Tibial artery (tissue), 4 donors: ENCODE measurements around the gene MBOAT2.

Experiments used
- DNase-seq, 2 donors: peaks; one replicate each; pipeline ENCODE4 v3.0.0-alpha.2; 2019
- H3K27ac ChIP-seq, 2 donors: fragments of 200-600 bp; sonication (generic) in 1 of 2; 1 replicate in 1 of 2; 2 replicates in 1 of 2; pipeline ENCODE4 v1.5.1; 2018 to 2019; ENCODE audit warnings: mild to moderate bottlenecking in 1 of 2
- H3K27me3 ChIP-seq, 2 donors: fragments of 200-600 bp; sonication (generic) in 1 of 2; one replicate each; pipeline versions ENCODE4 v1.5.1 to v1.6.0; 2016 to 2019
- H3K36me3 ChIP-seq, 3 donors: fragments of 200-600 bp; sonication (generic) in 2 of 3; one replicate each; pipeline ENCODE4 v1.5.1; 2016 to 2019; ENCODE audit warnings: mild to moderate bottlenecking in 2 of 3
- H3K4me1 ChIP-seq, 4 donors: fragments of 200-600 bp; sonication (generic) in 2 of 4; 1 replicate in 3 of 4; 2 replicates in 1 of 4; pipeline ENCODE4 v1.5.1; 2016 to 2019
- H3K4me3 ChIP-seq, 2 donors: fragments of 200-600 bp; sonication (generic) in 1 of 2; 1 replicate in 1 of 2; 2 replicates in 1 of 2; pipeline ENCODE4 v1.5.1; 2018 to 2019; ENCODE audit warnings: mild to moderate bottlenecking in 2 of 2
- H3K9me3 ChIP-seq, 3 donors: fragments of 200-600 bp; sonication (generic) in 1 of 3; one replicate each; pipeline ENCODE4 v1.5.1; 2016 to 2019
- CTCF ChIP-seq, 2 experiments: fragments of 200-600 bp in 1 of 2; fragments of 450-650 bp in 1 of 2; IDR thresholded peaks; one replicate each; pipeline ENCODE4 v1.5.1; 2017 to 2019; ENCODE audit warnings: antibody characterized with exemption in 2 of 2, mild to moderate bottlenecking in 1 of 2, moderate library complexity in 1 of 2
- intact Hi-C: fragments of 100-400 bp; cut with DNase I; formaldehyde crosslinking; loops from one replicate; pipeline ENCODE4 v1.15.0; 2023; ENCODE audit warnings: low total_unique reads

The MBOAT2 gene

GRCh38 chr2:8877894-8878293 is 125.6 kb downstream of the MBOAT2 start:
- no peak for TF ChIP-seq CTCF (IDR thresholded peaks at IDR 0.05)

DNA sequence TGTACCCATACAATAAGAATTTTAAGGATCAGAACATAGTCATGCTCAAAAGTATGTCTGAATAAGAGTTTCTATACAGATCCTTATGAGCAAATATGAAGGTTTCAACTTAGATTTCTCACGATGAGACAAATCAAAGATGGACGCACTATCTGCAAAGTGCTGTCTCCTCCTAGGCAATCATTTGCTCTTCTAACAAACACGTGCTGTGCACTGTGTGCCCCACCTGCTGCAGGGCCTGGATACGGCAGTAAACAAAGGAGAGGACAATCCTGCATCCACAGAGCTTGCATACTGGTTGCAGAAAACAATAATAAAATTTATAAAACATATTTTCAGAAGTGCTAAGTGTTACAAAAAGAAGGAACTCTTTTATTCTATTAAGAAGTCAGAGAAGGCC is 126.2 kb downstream of the MBOAT2 start:
- Histone ChIP-seq H3K36me3 (peaks cover 7 to 45% (median 8%) of the 10 kb centered on the region in 3 donors), H3K27ac (no peak overlapping the region), H3K4me3 (no peak overlapping the region), H3K9me3 (no peaks in the 10 kb centered on the region), H3K27me3 (no peaks in the 10 kb centered on the region), H3K4me1 (no peaks in the 10 kb centered on the region)
- DNase-seq: no peak
- no peak for TF ChIP-seq CTCF (IDR thresholded peaks at IDR 0.05)
- intact Hi-C loops: loop anchor here (5.0 kb wide), 1 partner anchor 260 kb away; no protein-coding TSS in a partner anchor

More at GRCh38 chr2:8877894-8878293, 125.6 kb downstream of the MBOAT2 start:
- H3K27ac ChIP-seq: no peak overlapping the region
- H3K4me3 ChIP-seq: no peak overlapping the region
- H3K36me3 ChIP-seq: peaks cover 7 to 45% (median 8%) of the 10 kb centered on the region in 3 donors
- intact Hi-C loops: loop anchor here (5.0 kb wide), 1 partner anchor 259 kb away; no protein-coding TSS in a partner anchor
- H3K9me3 ChIP-seq: no peaks in the 10 kb centered on the region
- H3K4me1 ChIP-seq: no peaks in the 10 kb centered on the region
- no peak for DNase-seq
- no peaks in the 10 kb centered on the region for H3K27me3 ChIP-seq

GRCh38 chr2:8876628-8877027 is 126.9 kb downstream of the MBOAT2 start:
- DNase-seq: no peak
- Histone ChIP-seq H3K4me1 (no peaks in the 10 kb centered on the region), H3K36me3 (peaks cover 7 to 45% (median 8%) of the 10 kb centered on the region in 3 donors), H3K27ac (no peak overlapping the region), H3K4me3 (no peak overlapping the region), H3K27me3 (no peaks in the 10 kb centered on the region), H3K9me3 (no peaks in the 10 kb centered on the region)
- intact Hi-C loops: loop anchor here (5.0 kb wide), 1 partner anchor 261 kb away; no protein-coding TSS in a partner anchor
- no peak for TF ChIP-seq CTCF (IDR thresholded peaks at IDR 0.05)

DNA sequence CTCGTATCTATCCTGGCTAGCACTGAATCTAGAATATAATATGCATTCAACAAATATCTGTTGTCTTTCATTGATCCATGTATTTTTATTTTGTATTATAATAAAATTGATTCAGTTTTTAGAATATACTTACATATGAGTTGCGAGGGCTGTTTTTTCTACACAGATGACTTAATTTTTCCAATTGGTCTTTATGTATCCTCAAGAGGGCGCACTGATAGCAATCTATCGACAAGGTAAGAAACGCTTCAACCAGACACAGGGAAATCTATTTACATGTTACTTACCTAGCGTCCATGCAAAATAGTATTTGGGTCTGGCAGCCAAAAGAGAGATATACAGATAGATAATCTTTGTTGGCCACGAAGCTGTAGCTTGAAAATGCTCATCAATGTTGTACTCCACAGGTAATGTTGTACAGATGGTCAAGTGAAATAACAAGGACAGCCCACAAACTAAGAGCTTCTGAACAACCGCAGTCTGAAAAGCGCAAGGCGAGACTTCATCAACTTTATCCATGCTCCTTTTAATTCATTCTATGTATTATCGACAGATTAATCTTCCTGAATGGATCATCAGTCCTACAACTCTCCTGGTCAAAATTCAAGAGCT is 130.6 kb downstream of the MBOAT2 start:
- no peak overlapping the region for H3K4me3 ChIP-seq
- DNase-seq: no peak
- TF ChIP-seq CTCF (IDR thresholded peaks at IDR 0.05): peak; percentile 40 to 43
- no peaks in the 10 kb centered on the region for H3K9me3 ChIP-seq
- peaks cover 7 to 26% (median 8%) of the 10 kb centered on the region in 3 donors for H3K36me3 ChIP-seq
- no peak overlapping the region for H3K27ac ChIP-seq
- intact Hi-C loops: no loop called here
- no peaks in the 10 kb centered on the region for H3K4me1 ChIP-seq
- H3K27me3 ChIP-seq: no peaks in the 10 kb centered on the region

- no peaks in the 10 kb centered on the region for H3K27me3 ChIP-seq
- no peak overlapping the region for H3K4me3 ChIP-seq
- no peaks in the 10 kb centered on the region for H3K9me3 ChIP-seq
- no peak for DNase-seq
- intact Hi-C loops: no loop called here
- H3K4me1 ChIP-seq: no peaks in the 10 kb centered on the region
- H3K36me3 ChIP-seq: peaks cover 0 to 2% (median 0%) of the 10 kb centered on the region in 3 donors
- TF ChIP-seq CTCF (IDR thresholded peaks at IDR 0.05): no peak
- H3K27ac ChIP-seq: no peak overlapping the region
These were observed 133.0 kb downstream of the MBOAT2 start for GRCh38 chr2:8870441-8870840.
